Activated CD4-positive, CD25-positive, alpha-beta regulatory T cell (primary cell): ENCODE data around the gene DCUN1D2.
A peak's percentile ranks its signal among the peaks of the same experiment; 100 is the strongest.
"Not testable (repeated sequence)": the region's sequence is repeated elsewhere in the genome, so short reads cannot be mapped to it uniquely, and the experiment has no call there.

Experiments used
- DNase-seq, 4 experiments: peaks; one replicate each; lab custom pipeline; 2025; lab: John Stamatoyannopoulos, UW

DCUN1D2 gene

DNA sequence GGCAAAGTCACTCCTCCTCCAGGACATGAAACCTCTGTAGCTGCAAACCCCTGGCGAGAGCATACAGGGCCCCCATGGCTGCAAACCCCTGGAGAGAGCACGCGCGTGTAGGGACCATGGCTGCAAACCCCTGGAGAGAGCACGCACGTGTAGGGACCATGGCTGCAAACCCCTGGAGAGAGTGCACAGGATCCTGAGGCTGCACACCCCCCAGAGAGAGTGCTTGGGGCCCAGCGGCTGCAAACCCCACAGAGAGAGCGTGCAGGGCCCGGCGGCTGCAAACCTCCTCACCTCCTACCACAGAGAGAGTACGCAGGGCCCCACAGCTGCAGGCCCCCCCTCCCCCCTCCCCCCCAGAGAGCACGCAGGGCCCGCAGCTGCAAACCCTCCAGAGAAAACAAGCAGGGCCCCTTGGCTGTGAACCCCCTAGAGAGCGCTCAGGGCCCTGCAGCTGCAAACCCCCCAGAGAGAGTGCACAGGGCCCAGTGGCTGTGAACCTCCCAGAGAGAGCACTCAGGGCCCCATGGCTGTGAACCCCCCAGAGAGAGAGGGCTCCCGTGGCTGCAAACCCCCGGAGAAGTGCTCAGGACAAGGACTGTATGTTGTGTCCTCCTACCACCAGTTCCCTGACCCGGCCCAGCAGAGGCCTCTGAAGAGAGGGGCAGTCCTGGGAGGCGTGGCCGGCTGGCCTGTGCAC is 44.6 kb downstream of the DCUN1D2 start:
- no peak for DNase-seq

DNA sequence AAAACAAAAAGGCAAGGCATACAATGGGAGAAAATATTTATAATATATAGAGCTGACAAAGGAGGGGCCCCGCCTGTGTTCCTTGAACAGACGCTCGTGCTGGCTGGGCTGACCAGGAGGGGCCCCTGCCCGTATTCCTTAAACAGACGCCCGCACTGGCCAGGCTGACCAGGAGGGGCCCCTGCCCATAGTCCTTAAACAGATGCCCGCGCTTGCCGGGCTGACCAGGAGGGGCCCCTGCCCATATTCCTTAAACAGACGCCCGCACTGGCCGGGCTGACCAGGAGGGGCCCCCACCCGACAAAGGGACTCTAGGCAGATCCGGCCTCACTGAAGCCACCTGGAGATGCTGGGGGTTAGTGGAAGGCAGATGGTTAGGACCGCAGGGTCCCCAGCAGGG is 46.5 kb downstream of the DCUN1D2 start:
- no peak for DNase-seq

DNA sequence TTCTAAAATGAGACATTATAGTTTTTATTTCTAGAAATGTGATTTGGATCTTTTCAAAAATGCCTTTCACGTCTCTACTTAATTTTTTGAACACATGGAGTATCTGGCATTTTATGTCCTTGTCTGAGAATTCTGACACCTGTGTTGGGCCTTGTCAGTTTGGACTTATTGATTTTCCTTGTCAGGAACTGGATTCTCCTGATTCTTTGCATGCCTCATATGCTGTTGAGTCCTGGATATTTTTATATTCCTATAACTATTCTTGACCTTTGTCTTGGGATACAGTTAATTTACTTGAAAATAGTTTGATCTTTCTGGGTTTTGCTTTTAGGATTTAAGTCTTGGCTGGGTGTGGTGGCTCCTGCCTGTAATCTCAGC is 47.5 kb downstream of the DCUN1D2 start:
- no peak for DNase-seq

DNA sequence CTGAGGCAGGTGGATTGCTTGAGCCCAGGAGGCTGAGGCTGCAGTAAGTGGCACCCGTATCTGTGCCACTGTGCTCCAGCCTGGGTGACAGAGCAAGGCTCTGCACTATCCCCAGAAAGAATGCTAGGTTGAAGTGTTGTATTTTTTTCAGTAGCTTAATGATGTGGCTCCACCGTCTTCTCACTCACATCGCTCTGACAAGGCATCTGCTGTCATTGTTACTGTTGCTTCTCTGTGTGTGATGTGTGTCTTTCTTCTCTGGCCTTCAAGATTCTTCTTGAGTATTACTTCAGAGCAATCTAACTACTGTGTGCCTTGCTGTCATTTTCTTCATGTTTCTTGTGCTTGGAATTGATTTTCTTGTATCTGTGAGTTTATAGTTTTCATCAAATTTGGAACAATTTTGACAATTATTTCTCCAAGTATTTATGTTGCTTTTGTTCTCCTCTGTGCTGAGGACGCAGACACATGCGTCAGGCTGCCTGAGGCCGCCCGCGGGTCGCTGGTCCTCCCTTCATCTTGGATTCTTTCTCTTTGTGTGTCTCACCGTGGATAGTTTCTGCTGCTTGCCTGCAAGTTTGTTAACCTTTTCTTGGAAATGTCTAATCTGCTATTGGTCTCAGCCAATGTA is 48.0 kb downstream of the DCUN1D2 start:
- DNase-seq, result no peak

DNA sequence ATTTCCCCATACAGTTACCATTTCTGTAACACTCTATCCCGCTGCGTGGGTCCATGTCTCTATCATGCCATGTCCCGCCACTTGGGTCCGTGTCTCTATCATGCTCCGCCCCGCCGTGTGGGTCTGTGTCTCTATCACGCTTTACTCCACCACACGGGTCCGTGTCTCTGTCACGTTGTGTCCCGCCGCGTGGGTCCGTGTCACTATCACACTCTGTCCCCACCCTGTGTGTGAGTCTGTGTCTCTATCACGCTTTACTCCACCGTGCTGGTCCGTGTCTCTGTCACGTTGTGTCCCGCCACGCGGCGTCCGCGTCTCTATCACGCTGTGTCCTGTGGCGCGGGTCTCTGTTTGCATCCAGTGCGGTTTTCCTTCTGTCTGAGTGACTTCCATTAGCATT is 48.9 kb downstream of the DCUN1D2 start:
- DNase-seq, result no peak

DNA sequence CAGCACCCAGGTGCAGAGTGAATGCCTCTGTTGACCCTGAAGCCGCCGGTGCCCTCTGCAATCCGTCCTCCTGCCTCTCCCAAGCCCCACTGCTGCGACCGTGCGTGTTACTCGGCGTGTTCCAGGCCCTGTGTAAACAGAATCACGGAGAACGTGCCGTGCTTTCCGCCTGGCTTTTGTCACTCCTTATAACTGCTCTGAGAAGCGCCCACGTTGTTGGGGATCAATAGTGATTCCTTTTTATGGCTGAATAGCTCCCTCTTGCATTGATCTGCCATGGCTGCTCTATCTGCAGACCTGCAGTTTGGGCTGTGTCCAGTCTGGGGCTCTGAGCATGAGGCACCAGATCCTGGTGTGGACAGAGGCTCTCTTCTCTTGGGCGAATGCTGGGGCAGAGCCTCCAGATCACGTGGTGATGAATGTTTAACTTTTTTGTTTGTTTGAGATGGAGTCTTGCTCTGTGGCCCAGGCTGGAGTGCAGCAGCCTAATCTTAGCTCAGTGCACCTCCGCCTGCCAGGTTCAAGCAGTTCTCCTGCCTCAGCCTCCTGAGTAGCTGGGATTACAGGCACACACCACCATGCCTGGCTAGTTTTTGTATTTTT is 53.0 kb downstream of the DCUN1D2 start:
- DNase-seq, result no peak

DNA sequence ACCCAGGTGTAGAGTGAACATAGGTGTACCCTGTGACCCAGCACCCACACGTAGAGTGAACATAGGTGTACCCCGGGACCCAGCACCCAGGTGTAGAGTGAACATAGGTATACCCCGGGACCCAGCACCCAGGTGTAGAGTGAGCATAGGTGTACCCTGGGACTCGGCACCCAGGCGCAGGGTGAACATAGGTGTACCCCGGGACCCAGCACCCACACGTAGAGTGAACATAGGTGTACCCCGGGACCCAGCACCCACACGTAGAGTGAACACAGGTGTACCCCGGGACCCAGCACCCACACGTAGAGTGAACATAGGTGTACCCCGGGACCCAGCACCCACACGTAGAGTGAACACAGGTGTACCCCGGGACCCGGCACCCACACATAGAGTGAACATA is 53.6 kb downstream of the DCUN1D2 start:
- not testable (repeated sequence) for DNase-seq

DNA sequence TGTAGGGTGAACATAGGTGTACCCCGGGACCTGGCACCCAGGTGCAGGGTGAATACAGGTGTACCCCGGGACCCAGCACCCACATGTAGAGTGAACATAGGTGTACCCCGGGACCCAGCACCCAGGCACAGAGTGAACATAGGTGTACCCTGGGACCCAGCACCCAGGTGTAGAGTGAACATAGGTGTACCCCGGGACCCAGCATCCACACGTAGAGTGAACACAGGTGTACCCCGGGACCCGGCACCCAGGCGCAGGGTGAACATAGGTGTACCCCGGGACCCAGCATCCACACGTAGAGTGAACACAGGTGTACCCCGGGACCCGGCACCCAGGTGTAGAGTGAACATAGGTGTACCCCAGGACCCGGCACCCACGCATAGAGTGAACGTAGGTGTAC is 54.6 kb downstream of the DCUN1D2 start:
- peak in 1 of 4 experiments; percentile 6 for DNase-seq

DNA sequence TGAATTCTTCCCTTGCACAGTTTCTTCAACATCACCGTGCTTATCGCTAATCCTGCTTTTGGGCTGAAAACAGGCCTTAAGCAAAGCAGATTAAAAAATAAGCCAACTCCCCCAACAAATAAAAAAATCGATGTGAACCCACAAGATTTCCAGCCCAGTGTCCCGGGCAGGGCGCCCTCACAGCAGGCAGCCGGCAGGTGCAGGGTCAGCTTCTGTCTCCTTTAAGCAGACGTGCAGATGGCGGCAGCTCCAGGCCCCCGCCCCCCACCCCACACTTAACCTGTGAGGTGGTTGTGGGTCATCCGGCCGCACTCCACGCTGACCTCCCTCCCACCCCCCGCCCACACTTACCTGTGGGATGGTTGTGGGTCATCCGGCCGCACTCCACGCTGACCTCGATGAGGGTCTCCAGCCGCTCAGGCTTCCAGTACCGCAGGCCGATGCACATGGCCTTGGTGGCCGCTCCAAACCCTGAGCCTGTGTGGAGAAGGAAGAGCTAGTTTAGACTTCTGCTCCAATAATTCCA is 57.1 kb downstream of the DCUN1D2 start:
- DNase-seq, result no peak

DNA sequence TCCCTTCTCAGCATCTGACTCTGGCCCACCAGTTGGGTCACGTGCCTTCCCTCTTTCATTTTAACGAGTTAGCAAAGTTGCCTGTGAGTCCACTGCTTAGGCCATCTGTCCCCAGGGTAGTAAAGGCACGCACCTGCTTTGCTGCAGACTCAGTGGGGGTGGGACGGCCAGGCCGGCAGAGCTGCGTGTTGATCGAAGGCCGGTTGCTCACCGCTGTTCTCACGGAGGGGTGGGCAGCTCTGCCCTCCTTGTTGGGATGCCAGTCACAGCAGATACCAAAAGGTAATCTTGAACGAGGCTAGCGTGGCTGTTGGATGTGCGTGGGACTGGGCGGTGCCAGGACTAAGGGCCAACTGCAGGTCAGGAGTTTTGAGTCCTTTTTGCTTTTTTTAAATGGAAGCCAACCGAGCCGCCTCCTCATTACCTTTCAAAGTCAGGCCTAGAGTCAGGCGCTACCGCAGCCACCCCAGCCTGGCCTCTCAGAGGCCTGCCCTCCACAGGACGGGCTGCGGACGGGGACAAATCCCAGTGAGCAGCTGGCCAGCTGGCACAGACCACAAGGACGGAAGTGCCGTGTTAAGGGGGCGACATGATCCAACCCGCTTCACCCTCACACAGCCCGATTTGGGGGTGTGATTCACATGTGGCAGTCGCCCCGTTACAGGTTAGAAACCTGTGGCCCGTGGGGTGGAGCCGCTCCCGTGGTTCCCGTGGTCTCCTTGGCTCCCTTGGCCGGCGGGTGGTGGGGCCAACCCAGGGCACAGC is 57.8 kb downstream of the DCUN1D2 start:
- no peak for DNase-seq

DNA sequence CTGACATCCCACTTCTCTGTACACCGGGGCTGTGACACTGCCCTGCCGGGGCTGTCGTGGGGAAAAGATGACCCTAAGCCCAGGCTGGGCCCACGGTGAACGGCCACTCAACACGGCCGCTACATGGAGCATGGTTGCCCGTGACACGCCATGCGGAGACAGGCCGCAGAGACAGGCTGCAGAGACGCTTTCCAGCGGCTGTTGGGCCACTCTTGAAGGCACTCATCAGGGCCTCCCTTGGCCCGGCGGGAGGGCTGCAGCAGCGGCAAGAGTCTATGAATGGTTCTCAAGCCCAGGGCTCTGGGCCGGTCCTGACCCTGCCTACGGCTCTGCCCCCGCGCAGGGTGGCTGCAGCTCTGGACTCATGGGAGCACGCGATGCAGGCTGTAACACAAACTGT is 59.3 kb downstream of the DCUN1D2 start:
- no peak for DNase-seq

DNA sequence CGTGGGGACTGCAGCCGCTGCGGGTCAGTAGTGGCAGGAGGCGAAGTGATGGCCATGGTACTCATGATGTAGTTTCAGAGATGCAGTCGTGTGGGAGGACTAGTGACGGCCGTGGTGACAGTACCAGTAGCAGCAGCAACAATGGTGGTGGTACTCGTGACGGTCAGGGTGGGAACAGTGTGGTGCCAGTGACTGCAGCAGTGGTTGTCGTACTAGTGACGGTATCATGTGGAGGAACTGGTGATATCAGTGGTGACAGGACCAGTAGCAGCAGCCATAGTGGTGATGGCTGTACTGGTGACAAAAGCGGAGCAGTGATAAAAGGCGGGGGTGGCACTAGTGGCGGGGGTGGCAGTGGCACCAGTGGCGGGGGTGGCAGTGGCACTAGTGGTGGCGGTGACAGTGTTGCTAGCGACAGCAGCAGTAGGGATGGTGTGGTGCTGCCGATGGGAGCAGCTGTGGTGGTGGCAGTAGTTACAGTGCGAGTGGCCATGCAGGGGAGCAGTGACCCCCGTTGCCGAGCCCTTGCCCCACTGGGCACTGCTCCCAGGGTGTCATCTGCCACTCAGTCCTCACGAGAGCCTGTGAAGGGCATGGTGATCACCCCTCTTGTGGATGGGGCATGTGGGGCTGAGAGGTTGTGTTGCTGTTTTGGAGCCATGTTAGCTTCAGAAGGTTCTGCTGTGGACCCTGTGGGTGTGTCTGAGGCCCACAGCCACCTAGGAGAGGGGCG is 60.0 kb downstream of the DCUN1D2 start:
- no peak for DNase-seq

DNA sequence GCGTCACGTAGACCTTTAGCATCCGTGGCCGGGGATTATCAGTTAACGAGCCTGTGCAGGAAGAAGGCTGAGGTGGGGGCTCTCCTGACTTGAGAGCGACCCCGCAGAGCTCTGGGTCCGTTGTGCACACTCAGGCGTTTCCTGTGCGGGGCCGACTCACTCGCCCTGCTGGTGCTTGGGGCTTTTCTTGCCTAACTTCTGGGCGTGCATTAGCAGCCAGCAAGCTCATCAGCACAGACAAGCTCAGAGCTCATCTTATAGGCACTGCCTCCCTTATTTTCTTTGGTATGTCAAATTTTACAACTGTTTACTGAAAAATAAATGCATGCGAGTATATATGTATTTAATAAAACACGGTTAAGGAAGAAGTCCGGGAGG is 60.9 kb downstream of the DCUN1D2 start:
- no peak for DNase-seq

DNA sequence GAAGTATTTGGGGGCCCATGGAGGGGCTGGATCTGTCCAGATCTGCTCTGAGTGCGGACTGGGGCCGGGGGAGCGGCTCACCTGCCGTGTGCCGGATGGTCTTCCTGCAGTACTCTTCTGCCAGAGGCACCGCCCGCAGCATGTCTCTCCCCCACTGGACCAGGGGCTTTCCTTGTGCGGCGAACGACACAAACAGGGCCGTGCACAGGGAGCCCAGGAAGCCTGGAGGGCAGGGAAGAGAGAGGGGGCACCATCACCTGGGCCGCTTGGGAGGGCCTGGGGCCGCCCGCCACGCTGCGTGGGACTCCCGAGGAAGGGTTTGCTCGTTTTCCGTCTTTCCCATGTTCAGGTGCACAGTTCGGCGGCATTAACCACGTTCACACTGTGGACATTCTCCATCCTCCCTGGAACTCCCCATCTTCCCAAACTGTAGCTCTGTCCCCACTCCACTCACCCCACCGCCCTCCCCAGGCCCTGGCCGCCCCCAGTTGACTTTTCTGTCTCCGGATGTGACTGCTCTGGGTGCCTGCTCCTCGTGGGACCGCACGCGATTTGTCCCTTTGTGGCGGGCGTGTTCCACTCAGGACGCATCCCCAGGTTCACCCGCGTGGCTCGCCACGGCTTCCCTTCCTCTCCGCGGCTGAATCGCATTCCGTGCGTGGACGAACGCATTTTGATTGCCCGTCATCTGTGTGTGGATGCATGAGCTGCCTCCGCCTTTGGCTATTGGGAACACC is 61.5 kb downstream of the DCUN1D2 start:
- DNase-seq, result no peak

DNA sequence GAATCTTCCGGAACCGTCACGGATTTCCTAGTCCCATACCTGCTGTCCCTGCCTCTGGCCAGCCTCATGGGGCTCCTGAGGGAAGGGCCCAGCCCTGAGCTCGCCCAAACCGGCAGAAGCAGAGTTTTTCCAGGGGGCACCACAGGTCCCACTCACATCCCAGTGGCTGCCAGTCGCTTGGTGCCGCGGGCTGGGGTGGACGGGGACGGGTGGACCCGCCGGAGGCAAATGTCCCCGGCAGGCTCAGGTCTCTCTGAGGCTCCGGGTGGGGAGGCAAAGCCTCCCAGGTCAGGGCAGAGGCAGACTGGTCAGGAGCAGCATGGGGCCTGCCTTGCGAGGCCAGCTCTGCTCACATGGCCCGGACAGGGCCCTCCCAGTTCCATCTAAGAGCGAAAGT is 62.0 kb downstream of the DCUN1D2 start:
- DNase-seq, result no peak

DNA sequence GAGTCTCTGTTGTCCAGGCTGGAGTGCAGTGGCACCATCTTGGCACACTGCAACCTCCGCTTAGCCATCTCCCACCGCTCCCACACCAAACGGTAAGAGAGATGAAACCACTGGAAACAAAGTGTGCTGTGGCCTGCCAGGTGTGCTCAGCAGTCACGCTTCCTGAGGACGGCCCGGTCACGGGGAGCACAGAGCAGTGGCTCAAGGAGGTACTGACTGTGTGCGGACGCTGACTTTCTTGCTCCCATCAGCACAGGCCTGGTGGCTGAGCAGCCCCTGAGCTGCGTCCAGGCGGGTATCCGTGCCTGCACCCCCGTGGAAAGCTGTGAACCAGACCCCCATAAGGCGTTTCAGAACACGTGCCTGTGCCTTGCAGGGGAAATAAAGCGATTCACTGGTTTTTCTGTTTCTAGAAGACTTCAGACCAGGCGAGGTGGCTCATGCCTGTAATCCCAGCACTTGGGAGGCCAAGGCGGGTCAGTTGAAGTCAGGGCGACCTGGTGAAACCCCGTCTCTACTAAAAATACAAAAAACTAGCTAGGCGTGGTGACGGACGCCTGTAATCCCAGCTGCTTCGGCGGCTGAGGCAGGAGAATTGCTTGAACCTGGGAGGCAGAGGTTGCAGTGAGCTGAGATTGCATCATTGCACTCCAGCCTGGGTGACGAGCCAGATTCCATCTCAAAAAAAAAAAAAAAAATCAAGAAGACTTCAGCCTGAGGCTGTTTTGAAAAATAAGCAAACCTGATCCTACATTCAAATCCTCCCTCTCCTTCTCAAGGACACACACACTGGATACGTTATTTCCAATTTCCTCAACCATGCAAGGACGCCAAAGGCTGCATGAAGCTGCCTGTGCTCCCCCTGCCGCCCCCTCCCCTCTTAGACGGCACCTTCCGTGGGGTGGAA is 62.7 kb downstream of the DCUN1D2 start:
- DNase-seq, result no peak

DNA sequence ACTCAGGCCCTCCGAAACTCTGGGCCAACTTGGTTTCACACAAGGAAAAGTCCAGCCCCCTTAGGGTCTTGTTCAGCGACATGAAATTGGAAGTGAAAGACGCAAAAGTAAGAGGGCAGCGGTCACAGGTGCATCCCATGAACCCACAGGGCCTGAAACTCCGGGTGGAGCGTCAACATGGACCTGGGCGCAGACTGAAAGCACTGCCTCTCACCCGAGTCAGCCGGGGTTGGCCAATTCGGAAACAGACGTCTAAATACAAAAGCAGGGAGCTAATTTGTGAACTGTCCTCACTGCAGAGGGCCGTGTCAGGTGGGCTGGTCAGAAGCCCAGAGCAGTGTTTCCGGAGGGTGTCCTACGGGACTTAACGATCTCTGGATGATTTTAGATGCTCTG is 63.9 kb downstream of the DCUN1D2 start:
- DNase-seq, result no peak

DNA sequence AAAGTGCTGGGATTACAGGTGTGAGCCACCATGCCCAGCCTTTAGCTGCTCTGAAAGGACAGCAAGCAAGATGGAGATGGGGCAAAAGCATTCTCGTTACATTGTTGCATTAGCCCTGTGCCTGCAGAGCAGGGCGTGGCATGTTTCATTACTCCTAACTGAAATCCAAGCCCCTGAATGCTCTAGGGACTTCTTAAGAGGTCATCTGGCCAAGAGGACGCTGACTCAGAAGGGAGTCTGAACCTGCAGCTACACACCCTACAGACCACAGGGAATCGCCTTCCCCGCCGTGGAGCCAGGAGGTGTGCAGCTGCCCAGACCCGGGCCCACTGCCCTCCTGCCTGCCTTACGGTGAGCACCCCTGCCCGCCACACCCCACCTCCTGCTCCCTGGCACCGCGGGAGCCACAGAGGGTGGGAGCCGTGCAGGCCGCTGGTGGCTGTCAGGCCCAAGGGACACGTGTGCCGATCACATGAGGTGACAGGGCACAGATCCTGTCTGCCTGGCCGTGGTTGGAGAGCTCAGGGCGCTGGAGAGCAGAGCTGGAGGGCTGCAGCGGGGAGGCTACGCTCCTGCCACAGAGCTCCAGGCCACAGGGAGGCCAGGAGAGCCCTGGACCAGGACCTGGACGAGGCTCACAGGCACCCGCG is 64.4 kb downstream of the DCUN1D2 start:
- DNase-seq, result no peak

DNA sequence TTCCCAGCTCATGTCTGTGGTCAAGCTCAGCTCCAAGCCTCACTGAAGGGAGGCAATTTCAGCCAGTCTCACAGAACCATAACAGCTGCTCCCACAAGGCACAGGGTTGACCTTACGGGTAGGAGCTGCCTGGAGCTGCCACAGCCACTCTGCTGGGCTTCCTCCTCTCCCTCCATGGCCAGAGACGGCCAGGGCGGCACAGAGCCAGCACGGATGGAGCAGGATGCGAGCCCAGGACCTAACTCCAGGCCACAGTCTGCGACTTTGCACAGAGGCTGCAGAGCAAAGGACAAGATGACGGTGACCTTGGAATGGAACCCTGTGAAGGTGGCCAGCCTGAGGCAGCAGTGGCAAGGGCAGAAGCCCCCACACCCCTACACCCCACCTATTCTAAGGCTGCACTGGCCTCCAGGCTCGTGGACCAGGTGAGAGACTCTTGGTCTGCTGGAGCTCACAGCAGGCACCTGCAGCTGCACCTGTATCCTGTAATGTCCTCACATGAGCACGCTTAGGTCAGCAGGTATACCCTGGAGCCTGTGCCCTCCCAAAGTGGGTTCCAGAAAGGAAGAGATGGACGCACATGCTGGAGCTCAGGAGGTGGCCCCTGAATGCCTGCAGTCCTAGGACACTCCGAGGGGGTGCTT is 66.9 kb downstream of the DCUN1D2 start:
- DNase-seq, result no peak
